GM18519 (cell line): ENCODE data around the gene FAM200B.

Experiments used
- ATAC-seq: cut with Tn5 transposase; IDR thresholded peaks from one replicate; pipeline ENCODE4 v1.9.1; 2021; ENCODE audit warnings: mild to moderate bottlenecking, moderate library complexity; ENCODE audit not compliant: unreplicated experiment, low FRiP score

FAM200B gene

DNA sequence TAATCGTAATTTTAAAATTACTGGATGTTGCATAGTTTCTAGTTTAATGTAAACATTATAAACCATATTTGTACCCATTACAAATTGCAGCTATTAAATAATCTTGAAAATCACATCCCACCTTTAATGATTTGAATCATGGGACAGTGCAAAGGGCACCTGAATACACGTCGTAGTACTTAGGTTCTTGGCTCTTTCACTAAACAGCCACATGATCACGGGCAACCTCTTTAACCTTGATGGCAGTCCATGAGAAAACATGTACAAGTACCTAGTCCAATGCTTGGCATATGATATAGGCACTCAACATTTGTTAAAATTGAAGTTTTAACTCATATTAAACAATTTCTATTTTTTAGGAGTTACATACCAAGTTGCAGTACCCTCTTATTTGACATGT, 14.6 kb upstream of the FAM200B start:
- no peak for ATAC-seq

DNA sequence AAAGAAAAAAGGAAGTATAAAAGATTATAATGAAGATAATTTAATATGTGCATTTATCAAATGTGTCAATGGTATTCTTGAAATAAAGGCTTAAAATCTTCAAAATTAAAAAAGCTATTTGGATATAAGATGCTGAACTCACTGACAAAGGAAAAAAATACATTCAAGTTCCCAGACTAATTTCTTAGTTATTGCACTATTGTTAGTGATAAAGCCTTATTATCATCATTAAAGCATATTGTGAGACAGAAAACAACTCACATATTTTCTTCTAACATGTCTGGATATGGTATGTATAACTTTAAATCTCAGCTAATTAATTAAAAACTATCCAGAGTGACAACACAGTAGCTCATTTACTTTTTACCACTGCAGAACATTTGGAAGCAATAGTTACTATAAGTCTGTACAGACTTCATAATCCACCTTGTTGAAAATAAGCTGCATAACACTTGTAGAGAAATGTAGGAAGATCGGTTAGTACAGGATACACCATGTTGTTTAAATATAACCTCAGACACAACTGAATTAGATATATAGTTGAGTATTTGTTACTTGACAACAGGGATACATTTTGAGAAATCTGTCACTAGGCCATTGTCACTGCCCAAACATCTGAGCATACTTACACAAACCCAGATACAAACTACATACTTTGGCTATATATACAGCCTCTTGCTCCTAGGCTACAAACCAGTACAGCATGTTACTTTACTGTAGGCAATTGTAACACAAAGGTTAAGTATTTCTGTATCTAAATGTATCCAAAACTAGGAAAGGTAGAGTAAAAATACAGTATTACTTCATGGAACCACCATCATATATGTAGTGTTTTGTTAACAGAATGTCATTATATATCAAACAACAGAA, 12.8 kb upstream of the FAM200B start:
- no peak for ATAC-seq

DNA sequence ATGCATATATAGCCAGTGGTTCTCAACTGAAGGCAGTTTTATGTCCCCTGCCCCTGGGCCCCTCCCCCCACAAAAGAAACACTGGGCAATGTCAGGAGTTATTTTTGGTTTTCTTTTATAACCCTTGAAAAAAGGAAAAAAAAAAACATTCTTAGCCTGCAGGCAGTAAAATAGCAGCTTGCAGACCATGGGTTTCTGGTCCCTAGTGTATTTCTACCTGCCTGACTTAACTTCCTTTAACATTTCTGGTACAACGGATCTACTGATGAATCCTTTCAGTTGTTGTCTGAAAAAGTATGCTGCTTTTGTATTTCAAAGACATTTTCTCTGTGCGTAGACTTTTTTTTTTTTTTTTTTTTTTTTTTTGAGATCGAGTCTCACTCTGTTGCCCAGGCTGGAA, 11.1 kb upstream of the FAM200B start:
- ATAC-seq: no peak

DNA sequence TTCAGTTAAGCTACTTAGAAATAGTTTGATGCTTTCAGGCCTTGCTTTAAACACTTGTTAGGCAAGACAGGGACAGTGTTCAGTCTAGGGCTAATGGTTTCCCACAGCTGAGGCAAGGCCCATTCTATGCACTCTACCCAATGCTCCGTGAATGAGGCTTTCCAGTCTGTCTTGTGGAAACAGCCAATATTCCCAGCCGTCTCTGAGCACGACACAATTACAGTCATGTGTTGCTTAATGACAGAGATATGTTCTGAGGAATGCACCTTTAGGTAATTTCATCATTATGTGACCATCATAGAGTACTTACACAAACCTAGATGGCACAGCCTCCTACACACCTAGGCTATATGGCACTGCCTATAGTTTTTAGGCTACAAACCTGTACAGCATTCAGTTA, 9.5 kb upstream of the FAM200B start:
- ATAC-seq: no peak

DNA sequence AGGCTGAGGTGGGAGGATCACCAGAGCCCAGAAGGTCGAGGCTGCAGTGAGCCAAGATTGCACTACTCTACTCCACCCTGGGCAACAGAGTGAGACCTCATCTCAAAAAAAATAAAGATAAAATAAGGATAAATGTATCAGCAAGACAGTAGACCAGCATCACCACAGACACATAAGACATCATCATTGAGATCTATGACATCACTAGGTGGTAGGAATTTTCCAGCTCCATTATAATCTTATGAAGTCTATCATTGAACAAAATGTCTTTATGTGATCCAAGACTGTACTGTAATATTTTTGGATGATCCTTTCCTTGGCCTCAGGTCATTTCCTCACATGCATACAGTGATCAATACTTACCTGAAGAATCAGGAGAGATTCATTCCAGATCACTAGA, 8.3 kb upstream of the FAM200B start:
- ATAC-seq: no peak

DNA sequence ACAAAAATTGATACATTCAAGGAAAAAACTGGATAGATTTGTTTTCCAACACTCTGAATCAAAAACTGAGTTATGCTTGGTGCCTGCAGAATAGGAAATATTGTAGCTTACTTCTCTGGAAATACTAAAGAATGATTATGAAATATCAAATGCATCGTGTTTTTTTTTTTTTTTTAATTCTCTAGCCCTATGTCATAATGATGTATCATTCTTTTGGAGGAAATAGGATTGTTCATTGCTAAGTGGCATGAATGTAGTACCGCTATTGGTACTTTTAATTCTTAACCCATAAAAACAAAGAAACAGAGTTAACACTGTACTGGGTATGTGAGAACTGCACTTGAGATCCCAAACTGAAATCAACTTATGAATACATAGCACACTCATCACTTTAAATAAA, 7.6 kb upstream of the FAM200B start:
- no peak for ATAC-seq

DNA sequence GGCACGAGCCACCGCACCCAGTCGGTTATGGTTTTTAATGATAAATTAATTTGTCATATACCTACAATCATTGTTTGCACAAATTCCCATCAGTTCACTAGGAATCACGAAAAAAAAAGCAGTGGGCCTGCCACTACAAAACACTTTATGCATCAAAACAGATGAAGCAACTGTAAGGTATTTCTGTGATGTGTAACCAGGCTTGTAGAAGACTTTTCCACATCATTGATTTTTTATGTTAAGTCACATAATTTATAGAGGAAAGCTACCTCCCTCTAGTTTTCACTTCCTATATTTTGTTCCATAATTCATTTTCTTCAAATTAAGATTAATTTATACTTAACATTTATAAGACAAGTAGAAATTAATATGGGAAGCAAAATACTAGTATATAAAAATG, 6.7 kb upstream of the FAM200B start:
- ATAC-seq: no peak

DNA sequence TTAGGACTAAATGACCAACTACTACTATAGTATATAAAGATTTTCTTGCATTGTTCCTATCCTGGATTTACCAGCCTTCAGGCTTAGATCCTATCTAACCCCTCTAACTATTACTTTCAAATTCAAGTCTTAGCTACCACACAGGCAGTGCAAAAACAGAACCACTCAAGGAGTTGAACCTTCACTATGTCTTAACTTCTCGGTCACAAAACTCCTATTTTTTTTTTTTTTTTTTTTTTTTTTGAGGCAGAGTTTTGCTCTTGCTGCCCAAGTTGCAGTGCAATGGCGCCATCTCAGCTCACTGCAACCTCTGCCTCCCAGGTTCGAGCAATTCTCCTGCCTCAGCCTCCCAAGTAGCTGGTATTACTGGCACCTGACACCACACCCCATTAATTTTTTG, 6.3 kb upstream of the FAM200B start:
- no peak for ATAC-seq

DNA sequence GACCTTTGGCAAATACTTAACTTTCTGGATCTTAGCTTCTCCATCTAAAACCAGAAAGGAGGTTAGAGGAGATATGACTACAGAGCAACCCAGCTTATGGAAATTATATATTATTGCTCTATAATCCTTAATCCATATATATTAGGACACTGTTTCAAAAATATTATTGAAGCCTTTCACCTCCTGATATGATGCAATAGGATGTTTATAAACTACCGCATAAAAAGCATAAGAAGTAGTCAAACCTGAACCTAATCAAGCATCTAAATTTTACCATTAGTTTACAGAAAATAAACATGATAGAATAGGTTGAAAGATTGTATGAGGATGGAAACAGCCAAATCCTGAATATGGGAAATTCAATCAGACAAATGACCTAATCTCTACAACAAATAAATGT, 5.6 kb upstream of the FAM200B start:
- ATAC-seq: no peak

DNA sequence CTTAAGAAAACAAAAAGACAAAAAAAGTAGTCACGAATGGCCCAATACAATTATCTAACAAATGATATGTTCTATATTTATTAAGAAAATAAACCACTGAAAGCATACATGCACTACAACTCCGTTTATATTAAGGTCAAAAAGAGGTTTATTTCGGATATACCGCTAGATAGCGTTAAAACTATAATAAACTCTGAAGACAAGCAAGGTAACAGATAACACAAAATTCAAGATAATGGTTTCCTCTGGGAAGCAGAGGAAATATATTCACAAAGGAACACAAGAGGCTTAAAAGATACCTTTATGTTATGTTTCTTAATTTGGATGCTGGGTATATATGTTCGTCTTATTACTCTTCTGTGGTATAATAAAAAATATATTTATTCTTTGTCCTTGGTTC, 4.7 kb upstream of the FAM200B start:
- no peak for ATAC-seq

DNA sequence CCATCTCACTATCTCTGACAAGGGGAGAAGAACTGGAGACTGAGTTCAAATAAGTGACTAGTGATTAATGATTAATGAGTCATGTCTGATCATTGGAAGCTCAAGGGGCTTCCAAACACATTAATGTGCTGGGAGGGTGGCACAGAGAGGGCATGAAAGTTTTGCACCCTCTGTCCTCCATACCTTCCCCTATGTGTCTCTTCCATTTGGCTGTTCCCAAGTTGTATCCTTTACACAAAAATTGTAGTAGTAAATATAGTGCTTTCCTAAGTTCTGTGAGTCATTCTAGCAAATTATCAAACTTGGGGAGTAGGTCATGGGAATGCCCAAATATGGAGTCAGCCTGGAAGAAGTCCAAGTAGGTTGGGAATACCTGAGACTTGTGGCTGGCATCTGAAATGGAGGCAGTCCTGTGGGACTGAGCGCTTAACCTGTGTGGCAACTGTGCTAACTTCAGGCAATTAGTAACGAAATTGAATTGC, 4.1 kb upstream of the FAM200B start:
- ATAC-seq: no peak

DNA sequence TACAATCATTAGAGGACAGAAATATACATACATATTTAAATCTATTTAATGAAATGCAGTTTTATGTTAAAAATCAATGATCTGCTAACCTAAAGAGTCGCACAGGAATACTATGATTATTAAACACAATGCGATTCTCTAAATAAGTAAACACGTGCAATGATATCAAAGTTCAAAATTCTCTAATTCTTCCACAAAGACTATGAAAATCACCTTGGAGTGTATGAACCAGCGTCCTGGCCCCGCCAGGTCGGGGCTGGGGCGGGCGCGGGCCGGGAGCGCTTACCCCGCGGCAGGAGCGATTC, 608 bp upstream of the FAM200B start:
- ATAC-seq: no peak

DNA sequence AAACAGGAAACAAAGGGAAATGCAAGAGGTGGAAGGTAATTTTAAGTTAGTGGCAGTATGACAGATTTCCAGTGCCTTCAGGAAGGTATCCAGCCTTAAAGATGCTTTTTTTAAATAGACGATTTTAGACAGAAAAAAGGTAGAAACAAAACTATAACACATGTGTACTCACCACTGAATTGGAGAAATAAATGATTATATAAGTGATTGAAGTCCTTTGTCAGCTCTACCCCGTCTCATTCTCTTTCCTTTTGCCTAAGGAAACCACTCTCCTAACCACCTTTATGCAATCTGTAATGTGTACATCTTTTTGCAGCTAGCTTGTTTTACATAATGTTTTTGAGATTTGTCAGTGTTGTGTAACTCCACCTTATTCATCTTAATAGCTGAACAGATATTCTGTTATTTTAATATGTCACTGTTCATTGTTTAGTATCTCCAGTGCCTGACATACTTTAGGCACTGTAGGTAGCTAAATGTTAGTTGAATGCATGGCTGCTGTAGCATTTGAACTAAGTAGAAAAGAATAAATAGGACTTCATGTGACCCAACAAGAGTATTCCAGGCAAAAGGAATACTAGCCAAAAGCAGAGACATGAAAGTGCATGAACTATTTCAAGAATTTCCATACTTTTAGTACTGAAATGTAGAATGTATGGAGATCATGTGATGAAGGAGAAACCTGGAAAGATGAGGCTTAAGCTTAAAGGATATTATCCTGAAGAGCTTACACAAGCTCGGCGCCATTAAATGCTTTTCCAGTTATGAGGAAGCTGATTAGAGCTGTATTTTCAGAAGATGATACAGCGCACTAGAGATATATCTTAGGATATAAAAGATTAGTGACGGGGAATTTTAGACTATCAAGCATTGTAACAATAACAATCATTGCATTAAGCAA, 865 bp downstream of the FAM200B start:
- no peak for ATAC-seq

DNA sequence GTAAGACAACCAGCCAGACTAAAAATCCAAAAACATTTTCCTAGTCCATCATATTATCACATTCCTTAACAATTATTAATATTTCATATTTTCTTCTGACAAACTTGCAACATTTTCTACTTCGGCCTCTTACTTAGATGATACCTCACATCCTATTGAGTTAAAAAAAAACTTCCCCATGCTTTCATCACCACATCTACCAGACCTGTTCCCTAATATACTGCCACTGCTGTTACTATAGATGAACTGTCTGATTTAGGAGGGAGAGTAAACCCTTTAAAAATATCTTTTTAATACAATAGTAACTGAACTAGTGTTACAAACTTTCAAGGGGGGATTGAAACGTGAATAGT, 1.5 kb downstream of the FAM200B start:
- no peak for ATAC-seq

DNA sequence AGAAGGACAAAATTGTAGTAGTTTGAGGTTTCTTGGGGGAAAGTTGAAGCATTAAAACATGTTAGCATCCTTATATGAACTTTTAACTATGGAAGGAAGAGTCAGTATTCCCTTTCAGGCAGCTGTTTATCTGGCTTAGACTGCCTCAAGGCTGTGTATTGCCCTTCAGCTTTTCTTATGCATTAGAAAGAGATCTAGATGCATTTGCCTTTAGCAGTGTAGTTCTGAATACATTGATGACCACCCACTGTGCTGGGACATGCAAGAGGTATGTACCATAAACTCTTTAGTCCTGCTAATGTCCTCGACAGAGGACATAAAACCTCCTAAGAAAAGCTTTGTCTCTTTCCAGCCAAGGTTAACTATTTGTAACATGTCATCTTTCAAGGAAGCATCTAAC, 2.9 kb downstream of the FAM200B start:
- ATAC-seq: no peak

DNA sequence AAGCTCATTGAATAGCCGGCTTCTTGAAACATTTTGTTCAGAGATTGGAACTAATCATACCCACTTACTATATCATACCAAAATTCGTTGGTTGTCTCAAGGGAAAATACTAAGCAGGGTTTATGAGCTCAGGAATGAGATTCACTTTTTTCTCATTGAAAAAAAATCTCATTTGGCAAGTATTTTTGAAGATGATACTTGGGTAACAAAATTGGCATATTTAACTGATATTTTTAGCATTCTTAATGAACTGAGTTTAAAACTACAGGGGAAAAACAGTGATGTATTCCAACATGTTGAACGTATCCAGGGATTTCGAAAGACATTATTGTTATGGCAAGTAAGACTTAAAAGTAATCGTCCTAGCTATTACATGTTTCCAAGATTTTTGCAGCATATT, 6.4 kb downstream of the FAM200B start:
- ATAC-seq: no peak

DNA sequence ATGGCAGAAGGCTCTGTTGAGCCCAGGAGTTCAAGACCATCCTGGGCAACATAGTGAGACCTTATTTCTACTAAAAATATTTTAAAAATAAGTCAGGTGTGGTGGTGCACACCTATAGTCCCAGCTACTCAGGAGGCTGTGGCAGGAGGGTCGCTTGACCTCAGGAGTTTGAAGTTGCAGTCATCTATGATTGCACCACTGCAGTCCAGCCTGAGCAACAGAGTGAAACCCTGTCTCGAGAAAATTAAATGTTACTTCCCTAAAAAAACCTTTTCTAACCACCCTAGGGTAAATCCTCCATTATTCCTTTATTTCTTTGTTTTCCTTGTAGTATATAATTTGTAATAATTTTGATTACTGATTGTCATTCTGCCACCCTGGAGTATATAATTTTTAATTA, 7.9 kb downstream of the FAM200B start:
- ATAC-seq: no peak

DNA sequence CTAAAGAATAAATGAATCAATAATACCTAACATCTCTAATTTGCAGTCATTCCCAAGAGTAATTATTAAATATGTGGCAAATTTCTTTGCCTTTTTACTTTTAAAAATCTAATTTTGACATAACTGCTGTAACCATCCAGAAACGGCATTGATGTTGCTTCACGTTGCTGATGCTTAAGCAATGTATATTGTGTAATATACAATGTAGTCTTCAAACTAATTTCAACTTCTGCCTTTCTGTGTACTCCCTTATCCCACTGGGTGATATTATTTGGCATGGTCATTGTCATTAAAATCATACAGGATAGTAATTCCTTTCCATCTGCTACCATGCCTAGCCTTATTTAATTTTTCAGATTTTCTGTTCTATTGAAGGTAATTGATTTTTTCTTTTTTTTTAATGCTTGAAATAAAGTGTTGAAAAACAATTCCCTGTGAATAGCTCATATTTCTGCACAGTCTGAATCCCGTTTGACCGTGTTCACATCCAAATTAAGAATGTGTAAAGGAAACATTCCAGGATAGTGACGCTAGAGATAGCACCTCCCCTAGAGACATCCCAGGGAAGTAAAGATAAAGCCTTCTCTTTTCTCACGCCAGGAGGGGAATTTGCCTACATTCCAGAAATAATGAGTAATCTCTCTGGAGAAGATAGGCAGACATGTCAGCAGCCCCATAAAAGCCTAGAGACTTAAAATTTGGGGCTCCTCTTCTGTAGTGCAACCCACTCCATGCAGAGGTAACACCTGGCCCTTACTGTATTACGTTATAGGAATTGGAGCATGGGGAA, 8.6 kb downstream of the FAM200B start:
- no peak for ATAC-seq

DNA sequence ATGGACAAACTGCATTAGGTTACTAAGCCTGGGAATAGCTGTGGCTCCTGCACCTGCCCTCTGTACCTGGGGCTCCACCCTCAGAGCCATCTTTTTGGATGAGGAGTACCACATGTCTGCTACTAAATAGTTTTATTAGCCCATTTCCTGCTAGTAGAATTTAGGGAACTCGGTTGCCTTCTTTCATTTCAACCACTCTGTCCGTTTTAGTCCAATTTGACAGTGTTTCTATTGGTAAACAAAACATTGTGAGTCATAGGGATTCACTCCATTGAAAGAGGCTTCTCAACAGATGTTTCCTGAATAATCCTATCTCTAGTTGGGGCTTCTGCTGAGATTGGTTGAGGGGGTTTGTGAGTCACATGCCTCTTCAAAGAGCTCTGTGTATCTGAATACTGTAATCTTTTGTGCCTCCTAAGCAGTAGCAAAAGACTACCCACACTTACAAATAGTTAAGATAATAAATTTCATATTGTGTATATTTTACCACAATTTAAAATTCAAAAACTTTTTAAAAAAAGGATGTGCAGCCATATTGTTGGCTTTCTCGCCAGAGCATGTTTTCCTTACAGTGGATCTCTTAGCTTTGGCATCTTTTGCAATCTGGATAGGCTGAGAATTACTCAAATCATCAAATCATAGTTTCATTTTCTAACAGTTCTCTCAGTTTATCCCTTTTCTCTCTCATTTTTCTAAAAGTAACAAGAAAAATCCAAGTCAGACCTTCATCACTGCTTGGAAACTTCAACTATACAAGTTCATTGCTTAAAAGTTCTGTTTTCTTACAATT, 9.9 kb downstream of the FAM200B start:
- ATAC-seq: no peak

DNA sequence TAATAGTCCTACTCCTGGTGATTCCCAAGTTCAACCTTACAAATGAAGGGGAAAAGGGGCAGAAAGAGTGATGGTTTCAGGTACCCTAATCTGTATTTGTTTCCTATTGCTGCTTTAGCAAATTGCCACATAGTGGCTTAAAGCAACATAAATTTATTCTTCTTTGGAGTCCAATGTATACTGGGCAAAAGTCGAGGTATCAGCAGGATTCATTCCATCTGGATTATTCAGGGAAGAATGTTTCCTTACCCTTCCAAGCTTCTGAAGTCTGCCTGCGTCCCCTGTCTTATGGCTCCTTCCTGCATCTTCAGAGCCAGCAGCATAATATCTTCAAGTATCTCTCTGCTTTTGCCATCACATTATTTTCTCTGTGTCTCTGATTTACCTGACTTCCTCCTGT, 11.0 kb downstream of the FAM200B start:
- ATAC-seq: no peak
